Activated T-helper 2 cell treated with anti-CD3 and anti-CD28 coated beads, Interferon-gamma antibody, Interleukin-2, Interleukin-4, amounts not matched to agents 10 μg/mL and 5 μg/mL and 100 μg/mL, durations not matched to agents 14 hours and 24 hours and 36 hours (primary cell): ENCODE measurements around the gene RARRES1. TPM values are rescaled to one million over a fixed set of nuclear protein-coding genes. Genes with fewer than 3 reads are reported as not detected.

Source experiments
- DNase-seq: peaks from one replicate; pipeline ENCODE4 v3.0.0; 2021; ENCODE audit warnings: low spot score
- H3K27ac Mint-ChIP-seq: one replicate; pipeline ENCODE4 v1.8.0; 2021; ENCODE audit warnings: mixed read lengths
- H3K27me3 Mint-ChIP-seq: one replicate; pipeline ENCODE4 v1.8.0; 2021; ENCODE audit warnings: low read depth, mixed read lengths
- H3K36me3 Mint-ChIP-seq: one replicate; pipeline ENCODE4 v1.8.0; 2021; ENCODE audit warnings: low read depth, mixed read lengths
- H3K4me1 Mint-ChIP-seq: one replicate; pipeline ENCODE4 v1.8.0; 2021; ENCODE audit warnings: low read depth, mixed read lengths
- H3K4me3 Mint-ChIP-seq: one replicate; pipeline ENCODE4 v1.8.0; 2021; ENCODE audit warnings: low read depth, mild to moderate bottlenecking, moderate library complexity, mixed read lengths
- H3K9me3 Mint-ChIP-seq: one replicate; pipeline ENCODE4 v1.8.0; 2021; ENCODE audit warnings: mixed read lengths
- intact Hi-C: fragments of 100-400 bp; cut with micrococcal nuclease; formaldehyde crosslinking; loops from one replicate; pipeline ENCODE4 v1.15.1; 2023
- total RNA-seq: library from RNA; stranded (reverse); gene quantifications from 2 replicates; pipeline ENCODE4 v1.2.3, GENCODE V29; 2022

Gene RARRES1
- total RNA-seq, 1 donor from 2014 or later = 0.21 TPM

DNA sequence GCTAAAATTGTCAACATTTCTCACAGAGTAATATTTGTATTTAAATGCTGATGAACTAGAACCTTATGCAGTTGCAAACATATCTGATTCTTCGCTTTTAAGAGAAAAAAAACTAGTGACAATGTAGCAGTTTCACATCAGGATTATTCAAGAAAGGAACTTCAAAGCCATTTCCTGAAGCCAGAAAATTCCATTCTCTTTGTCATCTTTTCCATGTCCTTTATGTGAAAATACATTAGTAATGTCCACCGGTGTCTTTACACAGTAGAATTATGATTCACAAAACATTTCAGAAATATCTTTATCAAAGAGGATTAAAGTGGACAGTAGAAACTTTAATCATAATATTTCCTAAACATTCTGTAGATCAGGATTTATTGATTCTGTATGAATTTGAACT, 47.1 kb downstream of the RARRES1 start:
- Mint-ChIP-seq H3K9me3 (no peaks in the 10 kb centered on the region), H3K4me3 (no peak overlapping the region), H3K27me3 (no peaks in the 10 kb centered on the region), H3K4me1 (peaks cover 4% of the 10 kb centered on the region), H3K27ac (no peak overlapping the region), H3K36me3 (peaks cover 13% of the 10 kb centered on the region)
- intact Hi-C loops = no loop called here
- no peak for DNase-seq

DNA sequence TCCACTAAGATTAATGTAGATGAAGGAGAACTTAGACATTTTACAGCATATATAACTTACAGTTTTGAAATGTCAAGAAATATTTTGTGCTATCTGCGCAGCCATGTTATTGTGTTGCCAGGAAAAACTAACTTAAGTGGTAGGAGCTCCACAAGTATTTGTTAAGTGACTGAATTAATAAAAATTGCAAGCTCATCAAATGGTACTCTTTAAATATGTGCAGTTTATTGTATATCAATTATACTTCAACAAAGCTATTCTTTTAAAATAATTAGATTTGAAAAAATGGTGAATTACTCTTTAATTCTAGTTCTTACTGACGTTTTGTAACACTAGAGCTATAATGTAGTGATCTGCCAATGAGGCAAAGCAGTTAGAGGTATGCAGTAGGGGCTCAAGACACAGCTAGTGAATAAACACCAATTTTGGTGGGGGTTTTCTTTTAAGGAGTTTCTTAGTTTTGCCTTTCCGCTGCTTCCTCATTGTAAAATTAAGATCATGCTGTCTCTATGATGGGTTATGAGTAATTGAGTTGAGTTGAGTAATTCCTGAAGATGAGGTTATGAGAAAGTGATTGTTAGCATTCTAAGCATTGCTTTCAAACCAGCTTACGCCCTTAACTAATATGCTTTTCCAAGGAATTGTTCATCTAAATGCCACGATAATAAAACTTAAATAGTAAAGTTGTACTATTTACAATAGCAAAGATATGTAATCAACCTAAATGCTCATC, 48.9 kb downstream of the RARRES1 start:
- Mint-ChIP-seq H3K4me3 (no peak overlapping the region), H3K9me3 (no peaks in the 10 kb centered on the region), H3K36me3 (peaks cover 17% of the 10 kb centered on the region), H3K27me3 (no peaks in the 10 kb centered on the region), H3K4me1 (peaks cover 6% of the 10 kb centered on the region), H3K27ac (peak overlapping the region; percentile 17)
- no peak for DNase-seq
- intact Hi-C loops = no loop called here

DNA sequence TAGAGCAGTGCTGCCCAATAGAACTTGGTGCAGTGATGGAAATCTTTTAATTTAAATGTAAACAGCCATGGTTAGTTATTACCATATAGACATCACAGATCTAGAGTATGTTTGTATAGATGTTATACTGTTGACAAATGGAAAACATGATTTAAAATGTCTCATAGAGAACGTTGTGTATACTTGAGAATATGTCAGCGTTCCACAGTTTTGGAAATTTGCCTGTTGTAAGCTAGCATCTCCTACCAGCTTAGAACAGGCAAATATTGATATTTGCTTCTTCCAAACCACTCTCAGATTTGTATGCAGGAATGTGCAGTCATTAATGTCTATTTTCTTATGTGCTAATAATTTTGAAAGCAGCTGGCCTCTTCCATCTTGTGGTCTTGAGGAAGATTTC, 51.4 kb downstream of the RARRES1 start:
- Mint-ChIP-seq H3K27me3 (no peaks in the 10 kb centered on the region), H3K4me1 (peaks cover 6% of the 10 kb centered on the region), H3K27ac (no peak overlapping the region), H3K36me3 (peaks cover 25% of the 10 kb centered on the region), H3K9me3 (no peaks in the 10 kb centered on the region), H3K4me3 (no peak overlapping the region)
- intact Hi-C loops = no loop called here
- DNase-seq = no peak

DNA sequence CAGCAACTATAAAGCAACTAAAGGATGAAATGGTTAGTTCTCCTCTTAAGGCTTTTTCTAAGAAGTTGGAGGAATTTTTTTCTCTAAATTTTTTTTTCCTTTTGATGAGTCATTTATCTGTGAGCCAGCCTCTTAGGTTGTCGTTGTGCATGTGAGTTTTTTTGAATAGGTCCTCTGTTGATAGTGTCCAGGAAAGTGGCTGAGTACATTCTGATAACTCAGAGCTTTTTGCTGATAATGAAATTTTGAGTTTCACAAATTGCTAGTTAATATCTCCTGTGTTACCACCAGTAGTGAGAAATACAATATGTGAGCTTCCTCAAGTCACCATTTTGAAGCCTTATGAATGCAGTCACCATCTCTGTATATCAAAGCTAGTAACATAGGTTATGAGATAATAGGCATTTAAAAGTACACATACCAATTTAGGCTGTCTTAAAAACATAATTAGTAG, 52.7 kb downstream of the RARRES1 start:
- H3K36me3 Mint-ChIP-seq = peaks cover 21% of the 10 kb centered on the region
- no peak overlapping the region for H3K27ac Mint-ChIP-seq
- no peaks in the 10 kb centered on the region for H3K9me3 Mint-ChIP-seq
- H3K4me1 Mint-ChIP-seq = peaks cover 6% of the 10 kb centered on the region
- DNase-seq = no peak
- intact Hi-C loops = no loop called here
- no peaks in the 10 kb centered on the region for H3K27me3 Mint-ChIP-seq
- no peak overlapping the region for H3K4me3 Mint-ChIP-seq

DNA sequence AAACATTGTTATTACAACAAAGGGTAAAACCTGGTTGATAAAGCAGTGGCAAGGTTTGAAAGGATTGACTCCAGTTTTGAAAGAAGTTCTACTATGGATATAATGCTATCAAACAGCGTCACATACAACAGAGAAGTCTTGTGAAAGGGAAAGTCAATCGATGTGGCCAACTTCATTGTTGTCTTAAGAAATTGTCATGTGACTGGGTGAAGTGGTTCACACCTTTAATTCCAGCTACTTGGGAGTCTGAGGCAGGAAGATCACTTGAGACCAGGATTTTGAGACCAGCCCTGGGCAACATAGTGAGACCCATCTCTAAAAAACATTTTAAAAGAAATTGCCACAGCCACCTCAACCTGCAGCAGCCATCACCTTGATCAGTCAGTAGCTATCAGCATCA, 53.6 kb downstream of the RARRES1 start:
- intact Hi-C loops = no loop called here

DNA sequence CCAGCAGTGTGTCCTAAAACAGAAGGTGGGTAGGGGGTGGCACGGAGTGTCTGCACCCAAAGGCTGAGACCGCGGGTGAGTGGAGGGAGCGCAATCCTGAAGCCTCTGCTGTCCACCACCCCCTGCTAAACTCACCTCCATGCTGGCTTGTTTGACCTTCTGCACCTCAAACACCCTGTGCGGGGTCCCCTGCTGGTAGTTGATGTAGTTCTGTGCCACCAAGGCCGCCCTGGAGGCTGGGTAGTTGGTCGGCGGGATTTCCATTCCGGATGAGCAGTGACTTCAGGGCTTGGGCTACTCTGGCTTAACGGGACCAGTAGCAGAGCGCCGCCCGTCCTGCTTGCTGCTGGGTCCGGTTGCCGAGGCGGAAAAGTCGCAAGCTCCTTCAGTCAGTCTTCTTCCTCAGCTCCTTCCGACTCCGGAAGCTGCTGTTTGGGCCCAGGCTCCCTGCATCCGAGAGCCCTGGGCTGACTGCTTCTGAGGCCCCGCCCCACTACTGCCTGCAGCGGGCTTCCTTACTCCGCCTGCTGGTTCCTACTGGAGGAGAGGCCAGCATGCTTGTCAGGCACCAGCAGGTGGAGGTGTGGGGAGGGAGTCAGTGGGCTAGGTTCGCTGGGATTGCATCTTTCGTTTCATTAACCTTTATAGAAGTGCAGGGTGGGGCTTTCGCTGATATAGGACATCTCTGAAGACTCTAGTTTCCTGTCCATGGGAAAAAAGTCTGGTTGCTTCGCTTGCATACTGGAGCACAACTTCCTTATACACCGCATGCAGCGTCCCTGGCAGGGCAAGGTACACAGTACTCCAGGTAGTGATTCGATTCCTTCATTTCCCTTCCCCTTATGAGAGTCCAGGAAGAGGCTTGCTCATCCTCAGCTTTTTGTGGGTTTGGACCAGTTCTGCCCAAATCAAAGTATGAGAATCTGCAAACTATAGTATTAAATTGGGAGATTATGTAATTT, 59.8 kb downstream of the RARRES1 start, which contains the start of gene LXN:
Gene LXN (minus strand): TSS at position 434 of the 962 bp plus-strand sequence. CDS start 170 bp downstream, at position 264.
- intact Hi-C loops = loop anchor here (1.0 to 2.0 kb wide), 3 partner anchors 14 to 118 kb away; no protein-coding TSS in a partner anchor
- peak within 1 kb of the TSS; percentile 88 for H3K4me3 Mint-ChIP-seq
- H3K9me3 Mint-ChIP-seq = no peaks in the 10 kb centered on the region
- peaks cover 30% of the 10 kb centered on the region for H3K36me3 Mint-ChIP-seq
- H3K4me1 Mint-ChIP-seq = peaks cover 19% of the 10 kb centered on the region
- H3K27ac Mint-ChIP-seq = peak within 1 kb of the TSS; percentile 92
- DNase-seq = peak; percentile 74
- no peaks in the 10 kb centered on the region for H3K27me3 Mint-ChIP-seq

More for the DNA sequence above, 53.6 kb downstream of the RARRES1 start:
- Mint-ChIP-seq H3K27ac (no peak overlapping the region), H3K27me3 (no peaks in the 10 kb centered on the region), H3K4me3 (no peak overlapping the region), H3K9me3 (no peaks in the 10 kb centered on the region), H3K4me1 (peaks cover 4% of the 10 kb centered on the region), H3K36me3 (peaks cover 17% of the 10 kb centered on the region)
- DNase-seq = no peak

DNA sequence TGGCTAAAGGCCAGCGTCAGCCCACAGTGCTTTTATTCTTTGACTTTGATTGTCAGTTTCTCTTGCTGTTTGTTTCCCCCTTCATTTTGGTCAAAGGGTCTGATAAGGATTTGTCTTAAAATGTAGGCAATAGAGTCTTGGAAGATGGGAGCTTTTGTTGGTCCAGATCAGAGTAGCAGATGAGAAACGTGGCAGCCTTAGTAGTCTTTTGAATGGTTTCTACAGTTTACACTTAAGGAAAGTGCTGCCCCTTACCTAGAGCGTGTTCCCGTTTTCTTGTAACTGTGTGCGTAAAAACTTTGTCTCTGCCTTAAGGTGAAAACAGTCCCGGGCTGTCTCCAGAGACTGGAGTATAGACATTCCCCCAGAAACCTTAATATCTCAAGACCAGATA, 60.4 kb downstream of the RARRES1 start:
- H3K4me1 Mint-ChIP-seq = peaks cover 19% of the 10 kb centered on the region
- peak overlapping the region; percentile 88 for H3K4me3 Mint-ChIP-seq
- DNase-seq = no peak
- H3K9me3 Mint-ChIP-seq = no peaks in the 10 kb centered on the region
- H3K27me3 Mint-ChIP-seq = no peaks in the 10 kb centered on the region
- H3K36me3 Mint-ChIP-seq = peaks cover 31% of the 10 kb centered on the region
- intact Hi-C loops = loop anchor here (1.0 to 2.0 kb wide), 3 partner anchors 13 to 119 kb away; no protein-coding TSS in a partner anchor
- peak overlapping the region; percentile 92 for H3K27ac Mint-ChIP-seq

DNA sequence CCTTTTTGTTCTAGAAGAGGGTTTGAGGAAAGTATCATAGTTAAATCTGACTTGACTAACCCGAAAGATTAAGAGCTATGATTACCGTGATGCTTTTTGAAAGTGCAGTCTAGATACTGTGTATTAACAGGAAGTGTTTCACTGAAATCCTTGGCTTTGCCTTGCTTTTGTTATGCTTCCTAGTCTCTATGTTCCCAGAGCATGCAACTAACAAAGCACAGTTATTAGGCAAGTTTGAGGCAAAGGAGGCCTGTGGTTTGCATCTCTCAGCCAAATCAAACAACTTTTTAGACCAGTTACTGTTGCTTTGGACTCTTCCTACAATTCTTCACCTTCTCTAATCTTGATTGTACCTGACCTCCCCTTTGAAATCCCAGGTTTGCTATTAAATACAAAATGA, 63.8 kb downstream of the RARRES1 start:
- Mint-ChIP-seq H3K4me3 (no peak overlapping the region), H3K27me3 (no peaks in the 10 kb centered on the region), H3K27ac (no peak overlapping the region), H3K9me3 (no peaks in the 10 kb centered on the region), H3K4me1 (peaks cover 19% of the 10 kb centered on the region), H3K36me3 (peaks cover 57% of the 10 kb centered on the region)
- intact Hi-C loops = no loop called here
- DNase-seq = no peak

DNA sequence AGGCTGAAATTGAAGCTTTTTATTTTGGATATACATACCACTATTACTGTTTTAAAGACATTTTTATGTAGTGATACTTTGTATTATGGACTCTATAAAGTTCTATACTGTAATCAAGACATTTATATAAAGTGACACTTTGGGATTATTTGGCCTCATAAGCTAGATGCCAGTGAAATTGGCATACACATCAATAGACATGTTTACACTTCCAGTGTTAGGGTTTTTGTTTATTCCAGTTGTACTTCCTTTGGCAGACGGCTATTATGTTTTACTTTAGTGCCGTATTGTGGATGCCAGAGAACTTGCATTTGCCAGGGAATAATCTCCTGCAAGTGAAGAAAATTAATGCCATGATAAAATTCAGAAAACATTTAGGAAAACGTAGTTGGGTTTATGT, 65.8 kb downstream of the RARRES1 start:
- Mint-ChIP-seq H3K36me3 (peaks cover 63% of the 10 kb centered on the region), H3K27me3 (no peaks in the 10 kb centered on the region), H3K9me3 (no peaks in the 10 kb centered on the region), H3K4me1 (peaks cover 11% of the 10 kb centered on the region), H3K4me3 (no peak overlapping the region), H3K27ac (no peak overlapping the region)
- intact Hi-C loops = no loop called here
- no peak for DNase-seq

DNA sequence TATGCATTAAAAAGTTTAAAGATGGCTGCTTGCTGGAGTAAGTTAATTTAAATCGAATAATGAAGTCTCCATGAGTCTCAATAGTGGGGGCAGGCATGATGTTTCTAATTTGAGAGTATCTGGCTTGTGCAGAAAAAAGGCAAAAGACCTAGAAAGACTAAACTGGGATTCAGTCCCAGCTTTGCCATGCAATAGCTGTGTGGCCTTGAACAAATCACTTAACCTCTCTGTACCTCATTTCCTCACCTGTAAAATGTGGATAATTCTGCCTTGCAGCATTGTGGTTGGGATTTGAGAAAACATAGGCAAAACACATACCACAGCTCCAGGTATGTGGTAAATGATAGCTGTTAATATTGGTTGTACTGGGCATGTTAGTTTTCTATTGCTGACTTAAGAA, 68.4 kb downstream of the RARRES1 start:
- Mint-ChIP-seq H3K36me3 (peaks cover 63% of the 10 kb centered on the region), H3K4me1 (peaks cover 9% of the 10 kb centered on the region), H3K4me3 (no peak overlapping the region), H3K27me3 (no peaks in the 10 kb centered on the region), H3K9me3 (no peaks in the 10 kb centered on the region), H3K27ac (no peak overlapping the region)
- no peak for DNase-seq
- intact Hi-C loops = no loop called here

DNA sequence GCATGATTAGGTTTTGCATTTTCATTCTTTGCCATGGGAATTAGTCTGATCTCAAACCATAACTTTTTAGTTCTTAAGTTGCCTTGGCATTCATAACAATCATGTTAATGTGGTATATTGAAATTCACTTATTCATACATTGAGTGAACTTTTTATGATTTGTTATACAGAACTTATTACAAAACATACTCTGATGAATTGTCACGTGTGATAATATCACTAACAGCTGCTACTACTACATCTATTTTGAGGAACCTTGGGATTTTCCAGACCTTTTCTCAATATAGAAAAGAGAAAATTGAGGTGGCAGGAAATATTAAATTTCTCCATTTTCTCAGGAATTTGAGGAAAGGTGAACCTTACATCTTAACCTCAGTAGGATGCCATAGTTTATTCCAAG, 69.0 kb downstream of the RARRES1 start:
- Mint-ChIP-seq H3K4me3 (no peak overlapping the region), H3K27ac (no peak overlapping the region), H3K4me1 (peaks cover 9% of the 10 kb centered on the region), H3K36me3 (peaks cover 60% of the 10 kb centered on the region), H3K9me3 (no peaks in the 10 kb centered on the region), H3K27me3 (no peaks in the 10 kb centered on the region)
- intact Hi-C loops = no loop called here
- DNase-seq = no peak

DNA sequence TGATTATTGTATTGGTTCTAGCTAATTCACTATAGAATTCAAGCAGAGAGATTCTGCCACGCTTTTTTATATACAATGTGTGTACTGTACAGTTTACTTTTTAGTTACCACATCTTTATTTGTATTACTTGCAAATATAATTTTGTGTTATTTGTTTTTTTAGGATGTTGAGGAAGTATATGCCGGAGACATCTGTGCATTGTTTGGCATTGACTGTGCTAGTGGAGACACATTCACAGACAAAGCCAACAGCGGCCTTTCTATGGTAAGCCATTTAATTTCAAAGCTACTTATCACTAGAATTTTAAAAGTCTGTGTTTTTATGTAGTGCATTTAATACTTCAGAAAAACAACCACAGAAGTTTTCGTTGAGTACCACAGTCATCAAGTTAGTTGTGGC, 71.5 kb downstream of the RARRES1 start:
- Mint-ChIP-seq H3K9me3 (no peaks in the 10 kb centered on the region), H3K4me3 (no peak overlapping the region), H3K4me1 (peaks cover 9% of the 10 kb centered on the region), H3K36me3 (peaks cover 59% of the 10 kb centered on the region), H3K27ac (no peak overlapping the region), H3K27me3 (no peaks in the 10 kb centered on the region)
- intact Hi-C loops = no loop called here
- DNase-seq = no peak
